Testis (tissue), 3 donors: ENCODE results near the gene LDLRAD4. TPM values are rescaled to one million over a fixed set of nuclear protein-coding genes. Genes with fewer than 3 reads are reported as not detected.

Experiments used
- DNase-seq: peaks from one replicate; pipeline ENCODE4 v3.0.0-alpha.2; 2019
- H3K27ac ChIP-seq, 2 donors: fragments of 200-600 bp; sonication (generic); one replicate each; pipeline ENCODE4 v1.5.1; 2019
- H3K27me3 ChIP-seq: fragments of 200-600 bp; sonication (generic); one replicate; pipeline ENCODE4 v1.5.1; 2019
- H3K36me3 ChIP-seq: fragments of 200-600 bp; sonication (generic); one replicate; pipeline ENCODE4 v1.5.1; 2017; ENCODE audit warnings: low read depth; ENCODE audit errors: missing control alignments
- H3K4me1 ChIP-seq: fragments of 200-600 bp; sonication (generic); one replicate; pipeline ENCODE4 v1.5.1; 2019
- H3K4me3 ChIP-seq, 2 donors: fragments of 200-600 bp; sonication (generic); one replicate each; pipeline ENCODE4 v1.5.1; 2017 to 2019
- H3K9me3 ChIP-seq: fragments of 200-600 bp; sonication (generic); one replicate; pipeline ENCODE4 v1.5.1; 2017
- CTCF ChIP-seq, 3 experiments: fragments of 450-650 bp in 2 of 3; fragments of 200-600 bp in 1 of 3; sonication (generic) in 1 of 3; IDR thresholded peaks; one replicate each; pipeline ENCODE4 v1.5.1; 2016 to 2019; ENCODE audit warnings: antibody characterized with exemption in 3 of 3, mild to moderate bottlenecking in 2 of 3, moderate library complexity in 1 of 3
- POLR2A ChIP-seq: fragments of 450-650 bp; IDR thresholded peaks from one replicate; pipeline ENCODE4 v1.6.1; 2017; ENCODE audit warnings: antibody characterized with exemption, mild to moderate bottlenecking, moderate library complexity
- WGBS, 2 donors: methylation state at CpG; one replicate each; pipeline ENCODE4 v1.1.5; 2018; 5-methylcytosine and 5-hydroxymethylcytosine counted together
- intact Hi-C: fragments of 100-400 bp; cut with DNase I; formaldehyde crosslinking; loops from one replicate; pipeline ENCODE4 v1.15.1; 2023; ENCODE audit warnings: low total_unique reads
- polyA plus RNA-seq: library from polyadenylated mRNA; stranded (reverse); fragments of 350-450 nt; fragmentation: Illumina TruSeq; extraction: RNeasy Lipid Tissue Mini Kit (QIAGEN cat#74804); gene quantifications from one replicate; pipeline ENCODE4 v1.2.3, GENCODE V29; 2014; ENCODE audit warnings: low read depth, low replicate concordance; ENCODE audit not compliant: insufficient read depth
- total RNA-seq, 2 donors: library from RNA; depleted of rRNA; stranded (reverse); fragments of >200 nt; gene quantifications; one replicate each; pipeline ENCODE4 v1.2.3, GENCODE V29; 2016

Gene LDLRAD4
- total and polyA plus RNA-seq, 3 donors from 2014 or later: 22.0 to 42.2 (median 25.9) TPM

- Histone ChIP-seq H3K27me3 (no peaks in the 10 kb centered on the region), H3K4me3 (no peak overlapping the region), H3K27ac (no peak overlapping the region), H3K4me1 (no peaks in the 10 kb centered on the region), H3K9me3 (no peaks in the 10 kb centered on the region), H3K36me3 (no peaks in the 10 kb centered on the region)
- WGBS, 2 donors: 89 to 93% methylated on average over 19 of the region's 19 CpGs
- intact Hi-C loops: no loop called here
- no peak for TF ChIP-seq CTCF (IDR thresholded peaks at IDR 0.05)
- no peak for DNase-seq
These were observed 14.6 kb downstream of the LDLRAD4 start for GRCh38 chr18:13232971-13233786.

DNA sequence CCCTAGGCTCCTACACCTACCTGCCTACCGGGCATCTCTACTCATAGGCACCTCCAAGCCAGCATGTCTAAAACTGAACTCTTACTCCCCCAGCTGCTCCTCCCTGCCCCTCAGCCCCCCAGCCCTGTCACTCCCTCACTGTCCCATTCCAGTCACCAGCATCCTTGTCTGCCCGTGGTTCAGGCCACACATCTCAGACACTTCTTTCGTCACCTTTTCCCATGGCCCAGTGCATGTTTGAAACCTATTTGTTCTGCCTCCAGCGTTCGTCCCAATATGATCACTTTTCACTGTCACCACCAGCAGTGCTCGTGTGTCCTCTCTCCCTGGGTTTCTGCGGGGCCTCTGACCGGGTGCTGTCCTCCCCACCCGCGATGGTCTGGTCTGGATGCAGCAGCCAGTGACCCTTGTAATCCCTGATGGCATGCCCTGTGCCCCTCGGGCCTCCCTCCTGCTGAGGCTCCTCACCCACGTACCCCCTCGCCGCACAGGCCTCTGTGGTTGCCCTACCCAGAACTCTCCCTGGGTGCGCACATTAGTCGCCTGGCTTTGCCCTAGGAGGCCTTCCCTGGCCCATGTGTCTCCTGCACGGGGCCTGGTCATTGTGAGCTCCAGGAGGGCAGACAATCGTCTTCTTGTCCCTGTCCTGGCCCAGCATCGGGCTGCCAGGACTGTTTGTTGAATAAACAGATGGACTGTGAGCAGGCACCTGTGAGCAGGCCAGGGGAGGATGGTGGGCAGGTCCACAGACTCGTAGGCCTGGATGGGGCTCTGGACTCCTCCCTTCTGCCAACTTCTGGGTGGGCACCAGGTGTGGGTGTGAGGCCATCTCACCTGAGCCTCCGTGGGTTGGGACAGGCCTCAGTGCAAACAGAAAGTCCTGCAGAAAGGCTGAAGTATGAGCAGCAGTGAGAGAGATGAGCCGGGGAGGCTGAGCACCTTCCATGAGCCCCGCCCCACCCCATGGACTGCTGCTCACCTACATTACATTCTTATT is 15.5 kb downstream of the LDLRAD4 start:
- H3K4me3 ChIP-seq: no peak overlapping the region
- no peaks in the 10 kb centered on the region for H3K4me1 ChIP-seq
- intact Hi-C loops: no loop called here
- H3K36me3 ChIP-seq: no peaks in the 10 kb centered on the region
- WGBS, 2 donors: 91 to 95% methylated on average over 19 to 23 of the region's 23 CpGs
- TF ChIP-seq CTCF (IDR thresholded peaks at IDR 0.05): no peak
- TF ChIP-seq POLR2A: no peak
- H3K27ac ChIP-seq: no peak overlapping the region
- DNase-seq: no peak
- no peaks in the 10 kb centered on the region for H3K9me3 ChIP-seq
- no peaks in the 10 kb centered on the region for H3K27me3 ChIP-seq

DNA sequence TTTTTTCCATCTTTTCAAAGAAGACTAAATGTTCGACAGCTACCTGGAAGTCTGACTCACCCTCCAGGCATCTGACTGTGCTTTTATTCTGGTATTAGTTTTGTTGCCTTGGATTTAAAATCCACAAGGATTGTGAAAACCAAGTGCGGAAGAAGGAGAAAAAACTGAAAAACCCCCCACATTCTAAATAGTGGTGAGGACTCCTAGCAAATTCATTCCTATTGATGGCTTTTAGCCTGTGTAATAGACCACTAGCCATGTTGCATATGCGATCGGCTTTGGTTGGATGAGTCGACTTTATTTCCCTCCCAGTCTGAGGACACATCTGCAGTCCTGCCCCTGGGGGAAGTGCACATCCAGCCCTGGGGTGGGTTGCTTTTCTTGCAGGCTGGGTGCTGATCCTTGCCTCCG is 16.9 kb downstream of the LDLRAD4 start:
- no peak overlapping the region for H3K4me3 ChIP-seq
- H3K27ac ChIP-seq: no peak overlapping the region
- no peaks in the 10 kb centered on the region for H3K4me1 ChIP-seq
- WGBS, 2 donors: 52 to 67% methylated on average over 6 of the region's 6 CpGs
- H3K9me3 ChIP-seq: no peaks in the 10 kb centered on the region
- DNase-seq: no peak
- H3K27me3 ChIP-seq: no peaks in the 10 kb centered on the region
- no peaks in the 10 kb centered on the region for H3K36me3 ChIP-seq
- intact Hi-C loops: no loop called here
- TF ChIP-seq CTCF (IDR thresholded peaks at IDR 0.05) (no peak), POLR2A (no peak)

GRCh38 chr18:13235981-13236380 is 17.4 kb downstream of the LDLRAD4 start:
- intact Hi-C loops: no loop called here
- Histone ChIP-seq H3K27me3 (no peaks in the 10 kb centered on the region), H3K27ac (no peak overlapping the region), H3K9me3 (no peaks in the 10 kb centered on the region), H3K4me1 (no peaks in the 10 kb centered on the region), H3K4me3 (no peak overlapping the region), H3K36me3 (no peaks in the 10 kb centered on the region)
- peak; percentile 53 for DNase-seq
- no peak for TF ChIP-seq CTCF (IDR thresholded peaks at IDR 0.05)
- no peak for TF ChIP-seq POLR2A
- WGBS, 2 donors: 47 to 56% methylated on average over 8 of the region's 8 CpGs
